ENCODE measurements around the gene ALKBH7. TPM values are rescaled to one million over a fixed set of nuclear protein-coding genes. Genes with fewer than 3 reads are reported as not detected.
"Not testable (repeated sequence)": the region's sequence is repeated elsewhere in the genome, so short reads cannot be mapped to it uniquely, and the experiment has no call there.

ALKBH7 gene
- total RNA-seq, 1 experiment from 2014 or later: 70.0 TPM

GRCh38 chr19:6350688-6351087 lies 21.9 kb upstream of the ALKBH7 start:
- no peaks in the 10 kb centered on the region for H3K27me3 Mint-ChIP-seq (ENCODE audit: insufficient read depth, unreplicated experiment)
- intact Hi-C loops (cut with micrococcal nuclease; ENCODE audit: unreplicated experiment): no loop called here
- POLR2A ChIA-PET: no interaction called here
- H3K27ac Mint-ChIP-seq (ENCODE audit: unreplicated experiment): no peak overlapping the region
- DNase-seq: no peak
- H3K4me3 ChIP-seq (ENCODE audit: low read depth, low read length): no peak overlapping the region
- no peaks in the 10 kb centered on the region for H3K9me3 Mint-ChIP-seq (ENCODE audit: unreplicated experiment)
- H3K4me1 ChIP-seq: no peaks in the 10 kb centered on the region
- CTCF ChIA-PET: no interaction called here
- no peaks in the 10 kb centered on the region for H3K36me3 Mint-ChIP-seq (ENCODE audit: insufficient read depth, unreplicated experiment)
- H3K9me3 ChIP-seq: no peaks in the 10 kb centered on the region
- H3K4me1 Mint-ChIP-seq (ENCODE audit: low read depth, unreplicated experiment): no peaks in the 10 kb centered on the region
- no peak for TF ChIP-seq CTCF (IDR thresholded peaks at IDR 0.05; ENCODE audit: insufficient read depth in 1 of 2, low read depth in 1 of 2, low read length in 1 of 2, severe bottlenecking in 1 of 2, unreplicated experiment in 1 of 2)
- no peaks in the 10 kb centered on the region for H3K27me3 ChIP-seq (replicated peaks; ENCODE audit: control insufficient read depth, insufficient read depth, low read length)
- BruUV-seq (replicated peaks): no TSS peak
- no peak overlapping the region for H3K4me3 Mint-ChIP-seq (ENCODE audit: unreplicated experiment)
- H3K36me3 ChIP-seq (ENCODE audit: control insufficient read depth, insufficient read depth, low read length): no peaks in the 10 kb centered on the region

- no peak overlapping the region for H3K4me3 Mint-ChIP-seq (ENCODE audit: unreplicated experiment)
- Histone ChIP-seq H3K4me3 (ENCODE audit: low read depth, low read length) (no peak overlapping the region), H3K27me3 (replicated peaks; ENCODE audit: control insufficient read depth, insufficient read depth, low read length) (no peaks in the 10 kb centered on the region), H3K36me3 (ENCODE audit: control insufficient read depth, insufficient read depth, low read length) (no peaks in the 10 kb centered on the region), H3K4me1 (no peaks in the 10 kb centered on the region), H3K9me3 (no peaks in the 10 kb centered on the region)
- no peaks in the 10 kb centered on the region for H3K27me3 Mint-ChIP-seq (ENCODE audit: insufficient read depth, unreplicated experiment)
- H3K27ac Mint-ChIP-seq (ENCODE audit: unreplicated experiment): no peak overlapping the region
- no peak for DNase-seq
- BruUV-seq (replicated peaks): no TSS peak
- no peaks in the 10 kb centered on the region for H3K36me3 Mint-ChIP-seq (ENCODE audit: insufficient read depth, unreplicated experiment)
- CTCF ChIA-PET: interaction anchor here (0.6 kb wide), 1 partner anchor 583 kb away, joined by 11 read pairs; no protein-coding TSS in a partner anchor
- POLR2A ChIA-PET: no interaction called here
- H3K4me1 Mint-ChIP-seq (ENCODE audit: low read depth, unreplicated experiment): no peaks in the 10 kb centered on the region
- TF ChIP-seq CTCF (IDR thresholded peaks at IDR 0.05; ENCODE audit: insufficient read depth in 1 of 2, low read depth in 1 of 2, low read length in 1 of 2, severe bottlenecking in 1 of 2, unreplicated experiment in 1 of 2): no peak
- H3K9me3 Mint-ChIP-seq (ENCODE audit: unreplicated experiment): no peaks in the 10 kb centered on the region
- intact Hi-C loops (cut with micrococcal nuclease; ENCODE audit: unreplicated experiment): no loop called here
These were observed 20.0 kb upstream of the ALKBH7 start for GRCh38 chr19:6352381-6353165.

- H3K9me3 ChIP-seq: no peaks in the 10 kb centered on the region
- Mint-ChIP-seq H3K27ac (ENCODE audit: unreplicated experiment) (no peak overlapping the region), H3K4me3 (ENCODE audit: unreplicated experiment) (no peak overlapping the region), H3K27me3 (ENCODE audit: insufficient read depth, unreplicated experiment) (no peaks in the 10 kb centered on the region), H3K9me3 (ENCODE audit: unreplicated experiment) (no peaks in the 10 kb centered on the region), H3K36me3 (ENCODE audit: insufficient read depth, unreplicated experiment) (no peaks in the 10 kb centered on the region), H3K4me1 (ENCODE audit: low read depth, unreplicated experiment) (no peaks in the 10 kb centered on the region)
- no peak overlapping the region for H3K4me3 ChIP-seq (ENCODE audit: low read depth, low read length)
- no TSS peak for BruUV-seq (replicated peaks)
- H3K27me3 ChIP-seq (replicated peaks; ENCODE audit: control insufficient read depth, insufficient read depth, low read length): no peaks in the 10 kb centered on the region
- POLR2A ChIA-PET: no interaction called here
- DNase-seq: no peak
- H3K4me1 ChIP-seq: no peaks in the 10 kb centered on the region
- intact Hi-C loops (cut with micrococcal nuclease; ENCODE audit: unreplicated experiment): no loop called here
- H3K36me3 ChIP-seq (ENCODE audit: control insufficient read depth, insufficient read depth, low read length): no peaks in the 10 kb centered on the region
- CTCF ChIA-PET: interaction anchor here (0.6 kb wide), 1 partner anchor 75 kb away, joined by 3 read pairs; no protein-coding TSS in a partner anchor
- TF ChIP-seq CTCF (IDR thresholded peaks at IDR 0.05; ENCODE audit: insufficient read depth in 1 of 2, low read depth in 1 of 2, low read length in 1 of 2, severe bottlenecking in 1 of 2, unreplicated experiment in 1 of 2): peak; percentile 2 to 34
These were observed 18.4 kb upstream of the ALKBH7 start for GRCh38 chr19:6354098-6354674.

DNA sequence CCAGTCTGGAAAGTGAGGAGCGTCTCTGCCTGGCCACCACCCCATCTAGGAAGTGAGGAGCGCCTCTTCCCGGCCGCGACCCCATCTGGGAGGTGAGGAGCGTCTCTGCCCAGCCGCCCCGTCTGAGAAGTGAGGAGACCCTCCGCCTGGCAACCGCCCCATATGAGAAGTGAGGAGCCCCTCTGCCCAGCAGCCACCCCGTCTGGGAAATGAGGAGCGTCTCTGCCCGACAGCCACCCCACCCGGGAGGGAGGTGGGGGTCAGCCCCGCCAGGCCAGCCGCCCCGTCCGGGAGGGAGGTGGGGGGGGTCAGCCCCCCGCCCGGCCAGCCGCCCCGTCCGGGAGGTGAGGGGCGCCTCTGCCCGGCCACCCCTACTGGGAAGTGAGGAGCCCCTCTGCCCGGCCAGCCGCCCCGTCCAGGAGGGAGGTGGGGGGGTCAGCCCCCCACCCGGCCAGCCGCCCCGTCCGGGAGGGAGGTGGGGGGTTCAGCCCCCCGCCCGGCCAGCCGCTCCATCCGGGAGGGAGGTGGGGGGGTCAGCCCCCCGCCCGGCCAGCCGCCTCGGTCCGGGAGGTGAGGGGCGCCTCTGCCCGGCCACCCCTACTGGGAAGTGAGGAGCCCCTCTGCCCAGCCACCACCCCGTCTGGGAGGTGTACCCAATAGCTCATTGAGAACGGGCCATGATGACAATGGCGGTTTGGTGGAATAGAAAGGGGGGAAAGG lies 17.1 kb upstream of the ALKBH7 start:
- intact Hi-C loops (cut with micrococcal nuclease; ENCODE audit: unreplicated experiment); H3K4me1 ChIP-seq; H3K4me1 Mint-ChIP-seq (ENCODE audit: low read depth, unreplicated experiment); H3K27me3 ChIP-seq (replicated peaks; ENCODE audit: control insufficient read depth, insufficient read depth, low read length); H3K27me3 Mint-ChIP-seq (ENCODE audit: insufficient read depth, unreplicated experiment); DNase-seq; H3K9me3 Mint-ChIP-seq (ENCODE audit: unreplicated experiment); H3K27ac Mint-ChIP-seq (ENCODE audit: unreplicated experiment); H3K36me3 ChIP-seq (ENCODE audit: control insufficient read depth, insufficient read depth, low read length); H3K36me3 Mint-ChIP-seq (ENCODE audit: insufficient read depth, unreplicated experiment); H3K4me3 ChIP-seq (ENCODE audit: low read depth, low read length); POLR2A ChIA-PET; CTCF ChIA-PET; H3K4me3 Mint-ChIP-seq (ENCODE audit: unreplicated experiment); H3K9me3 ChIP-seq; BruUV-seq (replicated peaks): not testable (repeated sequence)

Data from Caco-2 (cell line).